HEK293 (cell line): ENCODE data around the gene AKT1.

Experiments
- CTCF ChIA-PET: fragments of 350-600 bp; formaldehyde crosslinking; extraction: SDS; loops from one replicate; lab custom pipeline; 2021; ENCODE audit warnings: antibody characterized with exemption; lab: Yijun Ruan, JAX
- POLR2A ChIA-PET: fragments of 300-600 bp; formaldehyde crosslinking; extraction: SDS; loops from one replicate; lab custom pipeline; 2020; ENCODE audit warnings: antibody characterized with exemption, inconsistent platforms; lab: Yijun Ruan, JAX
- H3K27ac ChIP-seq: fragments of 200-500 bp; sonication (Bioruptor generic); 2 replicates; pipeline ENCODE4 v1.5.1; 2014; ENCODE audit warnings: low read depth, low read length, control low read depth, inconsistent platforms; ENCODE audit errors: extremely low read depth
- H3K36me3 ChIP-seq, 2 experiments: fragments of 200-500 bp in 1 of 2; sonication (Bioruptor generic) in 1 of 2; 1 replicate in 1 of 2; 2 replicates in 1 of 2; pipeline ENCODE4 v1.5.1; 2014 to 2017; ENCODE audit warnings: inconsistent platforms in 2 of 2, low read length in 2 of 2; ENCODE audit not compliant: control insufficient read depth in 2 of 2, insufficient read depth in 1 of 2
- H3K4me1 ChIP-seq: fragments of 200-500 bp; sonication (Bioruptor generic); 2 replicates; pipeline ENCODE4 v1.5.1; 2014; ENCODE audit warnings: mild to moderate bottlenecking, low read length, inconsistent platforms; ENCODE audit not compliant: control insufficient read depth, insufficient read depth
- H3K4me3 ChIP-seq: 2 replicates; pipeline ENCODE4 v1.5.1; 2011; ENCODE audit warnings: low read depth, mild to moderate bottlenecking, control low read depth, low read length, moderate library complexity
- H3K9me3 ChIP-seq: fragments of 200-500 bp; sonication (Bioruptor generic); 2 replicates; pipeline ENCODE4 v1.5.1; 2014; ENCODE audit warnings: low read depth, low read length, inconsistent platforms; ENCODE audit not compliant: control insufficient read depth, insufficient read depth
- SETDB1 ChIP-seq: IDR thresholded peaks from one replicate; pipeline ENCODE4 v1.6.1; 2017; ENCODE audit warnings: mild to moderate bottlenecking, low read length, moderate library complexity, mixed read lengths; ENCODE audit not compliant: insufficient read length
- ZBTB6 ChIP-seq: fragments of 450-650 bp; formaldehyde crosslinking; IDR thresholded peaks from 2 replicates; pipeline ENCODE4 v1.5.1; 2017; ENCODE audit warnings: missing biosample characterization, missing genetic modification characterization
- ZNF138 ChIP-seq: fragments of 450-650 bp; formaldehyde crosslinking; IDR thresholded peaks from 2 replicates; pipeline ENCODE4 v1.5.1; 2016; ENCODE audit warnings: missing biosample characterization, missing genetic modification characterization, borderline replicate concordance
- ZNF202 ChIP-seq: fragments of 450-650 bp; formaldehyde crosslinking; IDR thresholded peaks from 2 replicates; pipeline ENCODE4 v1.5.1; 2016; ENCODE audit warnings: missing biosample characterization, missing genetic modification characterization, borderline replicate concordance
- ZNF423 ChIP-seq: fragments of 450-650 bp; formaldehyde crosslinking; IDR thresholded peaks from 2 replicates; pipeline ENCODE4 v1.5.1; 2016; ENCODE audit warnings: missing biosample characterization, missing genetic modification characterization
- TF ChIP-seq, protein P1 (sequence below): fragments of 450-650 bp; formaldehyde crosslinking; IDR thresholded peaks from 2 replicates; pipeline ENCODE4 v1.5.1; 2016; ENCODE audit warnings: missing biosample characterization, missing genetic modification characterization
- TF ChIP-seq, protein P2 (sequence below): fragments of 450-650 bp; formaldehyde crosslinking; IDR thresholded peaks from 2 replicates; pipeline ENCODE4 v1.5.1; 2017; ENCODE audit warnings: missing biosample characterization, missing genetic modification characterization

The AKT1 gene

GRCh38 chr14:104766863-104767633 lies 28.5 kb downstream of the AKT1 start (continued):
- TF ChIP-seq, protein P1, sequence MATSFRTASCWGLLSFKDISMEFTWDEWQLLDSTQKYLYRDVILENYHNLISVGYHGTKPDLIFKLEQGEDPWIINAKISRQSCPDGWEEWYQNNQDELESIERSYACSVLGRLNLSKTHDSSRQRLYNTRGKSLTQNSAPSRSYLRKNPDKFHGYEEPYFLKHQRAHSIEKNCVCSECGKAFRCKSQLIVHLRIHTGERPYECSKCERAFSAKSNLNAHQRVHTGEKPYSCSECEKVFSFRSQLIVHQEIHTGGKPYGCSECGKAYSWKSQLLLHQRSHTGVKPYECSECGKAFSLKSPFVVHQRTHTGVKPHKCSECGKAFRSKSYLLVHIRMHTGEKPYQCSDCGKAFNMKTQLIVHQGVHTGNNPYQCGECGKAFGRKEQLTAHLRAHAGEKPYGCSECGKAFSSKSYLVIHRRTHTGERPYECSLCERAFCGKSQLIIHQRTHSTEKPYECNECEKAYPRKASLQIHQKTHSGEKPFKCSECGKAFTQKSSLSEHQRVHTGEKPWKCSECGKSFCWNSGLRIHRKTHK (tag by site-specific recombination), result no peak

DNA sequence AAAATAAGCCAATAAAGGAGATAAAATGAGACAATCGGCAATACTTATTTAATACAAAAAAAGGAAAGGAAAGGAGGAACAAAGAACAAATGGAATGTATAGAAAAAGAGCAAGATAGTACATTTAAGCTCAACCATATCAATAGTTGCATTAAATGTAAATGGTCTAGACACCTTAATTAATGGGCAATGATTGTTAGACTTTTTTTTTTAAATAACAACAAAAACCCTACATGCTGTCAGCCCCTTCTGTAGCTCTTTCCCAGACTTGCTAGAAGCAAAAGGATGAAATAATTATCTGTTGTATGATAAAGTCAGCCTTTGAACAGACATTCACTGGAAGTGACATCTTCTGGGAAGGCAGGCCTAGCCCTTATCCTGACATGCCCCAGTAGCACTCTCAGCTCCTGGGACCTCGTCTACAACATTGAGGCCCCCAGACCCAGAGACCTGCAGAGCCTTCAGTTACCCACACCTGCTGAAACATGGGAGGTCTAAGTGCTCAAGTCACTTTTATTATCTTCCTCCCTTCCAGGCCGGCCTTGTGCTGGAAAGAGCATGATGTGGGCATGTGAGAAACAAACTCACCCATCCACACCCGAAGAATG lies 29.2 kb downstream of the AKT1 start:
- Histone ChIP-seq H3K36me3 (peaks cover 8 to 29% of the 10 kb centered on the region in 2 experiments; a peak in 2 of 3 replicates), H3K4me1 (peaks cover 4% of the 10 kb centered on the region; the same call in 1 of the 2 replicates), H3K4me3 (no peak overlapping the region), H3K9me3 (no peaks in the 10 kb centered on the region), H3K27ac (no peak overlapping the region)
- ChIA-PET POLR2A (interaction anchor here (2.0 kb wide), 1 partner anchor 13 kb away, joined by 8 read pairs; the partner anchor contains the start of gene SIVA1), CTCF (interaction anchor here (0.6 to 3.2 kb wide), 9 partner anchors 12 to 321 kb away, joined by 3 to 17 read pairs (median 3); no protein-coding TSS in a partner anchor)
- TF ChIP-seq, protein P1 (tag by site-specific recombination), result no peak
- TF ChIP-seq ZNF423 (tag by site-specific recombination), result no peak
- TF ChIP-seq SETDB1, result peak; percentile 65

DNA sequence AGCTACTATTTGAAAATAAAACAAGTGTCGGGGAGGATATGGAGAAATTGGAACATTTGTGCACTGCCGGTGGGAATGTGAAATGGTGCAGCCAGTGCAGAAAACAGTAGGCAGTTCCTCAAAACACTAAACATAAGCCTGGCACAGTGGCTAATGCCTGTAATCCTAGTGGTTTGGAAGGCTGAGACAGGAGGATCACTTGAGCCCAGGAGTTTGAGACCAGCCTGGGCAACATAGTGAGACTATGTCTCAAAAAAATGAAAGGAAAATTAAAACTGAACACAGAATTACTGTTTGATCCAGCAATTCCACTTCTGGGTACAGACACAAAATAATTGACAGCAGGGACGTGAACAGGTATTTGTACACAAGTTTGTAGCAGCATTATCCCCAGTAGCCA lies 30.0 kb downstream of the AKT1 start:
- H3K36me3 ChIP-seq, result peaks cover 8 to 29% of the 10 kb centered on the region in 2 experiments; a peak in 2 of 3 replicates
- CTCF ChIA-PET, result interaction anchor here (0.6 to 3.2 kb wide), 4 partner anchors 11 to 96 kb away, joined by 3 to 17 read pairs (median 4); no protein-coding TSS in a partner anchor
- no peaks in the 10 kb centered on the region for H3K9me3 ChIP-seq
- H3K4me3 ChIP-seq, result no peak overlapping the region
- TF ChIP-seq, protein P2, sequence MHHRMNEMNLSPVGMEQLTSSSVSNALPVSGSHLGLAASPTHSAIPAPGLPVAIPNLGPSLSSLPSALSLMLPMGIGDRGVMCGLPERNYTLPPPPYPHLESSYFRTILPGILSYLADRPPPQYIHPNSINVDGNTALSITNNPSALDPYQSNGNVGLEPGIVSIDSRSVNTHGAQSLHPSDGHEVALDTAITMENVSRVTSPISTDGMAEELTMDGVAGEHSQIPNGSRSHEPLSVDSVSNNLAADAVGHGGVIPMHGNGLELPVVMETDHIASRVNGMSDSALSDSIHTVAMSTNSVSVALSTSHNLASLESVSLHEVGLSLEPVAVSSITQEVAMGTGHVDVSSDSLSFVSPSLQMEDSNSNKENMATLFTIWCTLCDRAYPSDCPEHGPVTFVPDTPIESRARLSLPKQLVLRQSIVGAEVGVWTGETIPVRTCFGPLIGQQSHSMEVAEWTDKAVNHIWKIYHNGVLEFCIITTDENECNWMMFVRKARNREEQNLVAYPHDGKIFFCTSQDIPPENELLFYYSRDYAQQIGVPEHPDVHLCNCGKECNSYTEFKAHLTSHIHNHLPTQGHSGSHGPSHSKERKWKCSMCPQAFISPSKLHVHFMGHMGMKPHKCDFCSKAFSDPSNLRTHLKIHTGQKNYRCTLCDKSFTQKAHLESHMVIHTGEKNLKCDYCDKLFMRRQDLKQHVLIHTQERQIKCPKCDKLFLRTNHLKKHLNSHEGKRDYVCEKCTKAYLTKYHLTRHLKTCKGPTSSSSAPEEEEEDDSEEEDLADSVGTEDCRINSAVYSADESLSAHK (tag by site-specific recombination), result no peak
- TF ChIP-seq ZNF138 (no peak), ZBTB6 (no peak), ZNF202 (tag by site-specific recombination) (no peak)
- H3K27ac ChIP-seq, result no peak overlapping the region
- peaks cover 4% of the 10 kb centered on the region; the same call in 1 of the 2 replicates for H3K4me1 ChIP-seq
- POLR2A ChIA-PET, result interaction anchor here (2.0 kb wide), 1 partner anchor 13 kb away, joined by 8 read pairs; the partner anchor contains the start of gene SIVA1
